ENCODE measurements around the gene CST7.

- no peak for TF ChIP-seq JUN (IDR thresholded peaks at IDR 0.05; ENCODE audit: borderline replicate concordance, insufficient read depth, insufficient read length, low read depth)
- no peak for TF ChIP-seq CTCF (IDR thresholded peaks at IDR 0.05; ENCODE audit: extremely low read depth in 1 of 2, insufficient read depth in 1 of 2, low read depth in 1 of 2, low read length in 2 of 2)
- TF ChIP-seq POLR2AphosphoS5 (IDR thresholded peaks at IDR 0.05; ENCODE audit: insufficient read depth, low read depth, low read length) = no peak
- no peak for TF ChIP-seq POLR2A (IDR thresholded peaks at IDR 0.05; ENCODE audit: low read depth, low read length)
- TF ChIP-seq EZH2 (IDR thresholded peaks at IDR 0.05; ENCODE audit: borderline replicate concordance, low read depth, low read length, severe bottlenecking) = no peak
- no peak for TF ChIP-seq MAX (IDR thresholded peaks at IDR 0.05; ENCODE audit: insufficient read depth, insufficient read length)
- no peak for TF ChIP-seq MYC (IDR thresholded peaks at IDR 0.05; ENCODE audit: low read depth, low read length)
- TF ChIP-seq FOS (IDR thresholded peaks at IDR 0.05; ENCODE audit: borderline replicate concordance, insufficient read depth, low read length) = no peak
- no peak for TF ChIP-seq GATA2 (IDR thresholded peaks at IDR 0.05; ENCODE audit: insufficient read depth, insufficient read length, low read depth, low read length)
These were observed 11.3 kb downstream of the CST7 start for GRCh38 chr20:24960302-24960801.

Data from endothelial cell of umbilical vein (primary cell).